ENCODE results near the gene GRPEL1.

GRPEL1 gene

DNA sequence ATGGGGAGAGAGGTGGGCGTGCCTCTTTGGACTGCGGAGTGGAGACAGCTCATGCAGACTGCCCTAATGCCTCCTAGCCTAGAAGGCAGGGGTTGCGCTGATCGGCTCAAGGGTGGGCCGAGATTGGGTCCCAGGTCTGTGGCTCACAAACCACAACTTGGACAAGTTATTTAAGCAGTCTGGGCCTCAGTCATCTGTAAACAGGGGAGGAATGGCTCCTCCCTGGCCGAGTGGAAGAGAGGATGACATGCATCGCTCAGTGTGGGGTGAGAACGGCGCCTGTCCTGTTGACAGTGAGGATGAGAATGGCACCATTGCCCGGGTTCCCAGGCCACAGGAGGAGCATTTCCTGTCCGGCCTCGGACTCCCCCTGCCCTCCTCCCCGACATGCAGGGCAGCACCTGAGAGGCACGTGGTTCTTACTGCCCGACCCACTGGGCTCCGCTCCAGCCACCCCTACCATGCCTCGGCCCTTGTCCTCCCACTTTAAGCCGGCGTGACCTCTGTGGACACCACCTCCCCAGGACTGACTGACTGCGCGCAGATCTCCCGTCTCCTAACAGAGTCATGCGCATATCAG lies 40.3 kb upstream of the GRPEL1 start:
- ATAC-seq: no peak
- TF ChIP-seq, protein P1, sequence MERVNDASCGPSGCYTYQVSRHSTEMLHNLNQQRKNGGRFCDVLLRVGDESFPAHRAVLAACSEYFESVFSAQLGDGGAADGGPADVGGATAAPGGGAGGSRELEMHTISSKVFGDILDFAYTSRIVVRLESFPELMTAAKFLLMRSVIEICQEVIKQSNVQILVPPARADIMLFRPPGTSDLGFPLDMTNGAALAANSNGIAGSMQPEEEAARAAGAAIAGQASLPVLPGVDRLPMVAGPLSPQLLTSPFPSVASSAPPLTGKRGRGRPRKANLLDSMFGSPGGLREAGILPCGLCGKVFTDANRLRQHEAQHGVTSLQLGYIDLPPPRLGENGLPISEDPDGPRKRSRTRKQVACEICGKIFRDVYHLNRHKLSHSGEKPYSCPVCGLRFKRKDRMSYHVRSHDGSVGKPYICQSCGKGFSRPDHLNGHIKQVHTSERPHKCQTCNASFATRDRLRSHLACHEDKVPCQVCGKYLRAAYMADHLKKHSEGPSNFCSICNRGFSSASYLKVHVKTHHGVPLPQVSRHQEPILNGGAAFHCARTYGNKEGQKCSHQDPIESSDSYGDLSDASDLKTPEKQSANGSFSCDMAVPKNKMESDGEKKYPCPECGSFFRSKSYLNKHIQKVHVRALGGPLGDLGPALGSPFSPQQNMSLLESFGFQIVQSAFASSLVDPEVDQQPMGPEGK (CRISPR knock-in tag; IDR thresholded peaks at IDR 0.05; ENCODE audit: borderline replicate concordance): no peak
- TF ChIP-seq RARB (CRISPR knock-in tag; IDR thresholded peaks at IDR 0.05): no peak
- TF ChIP-seq, protein P2, sequence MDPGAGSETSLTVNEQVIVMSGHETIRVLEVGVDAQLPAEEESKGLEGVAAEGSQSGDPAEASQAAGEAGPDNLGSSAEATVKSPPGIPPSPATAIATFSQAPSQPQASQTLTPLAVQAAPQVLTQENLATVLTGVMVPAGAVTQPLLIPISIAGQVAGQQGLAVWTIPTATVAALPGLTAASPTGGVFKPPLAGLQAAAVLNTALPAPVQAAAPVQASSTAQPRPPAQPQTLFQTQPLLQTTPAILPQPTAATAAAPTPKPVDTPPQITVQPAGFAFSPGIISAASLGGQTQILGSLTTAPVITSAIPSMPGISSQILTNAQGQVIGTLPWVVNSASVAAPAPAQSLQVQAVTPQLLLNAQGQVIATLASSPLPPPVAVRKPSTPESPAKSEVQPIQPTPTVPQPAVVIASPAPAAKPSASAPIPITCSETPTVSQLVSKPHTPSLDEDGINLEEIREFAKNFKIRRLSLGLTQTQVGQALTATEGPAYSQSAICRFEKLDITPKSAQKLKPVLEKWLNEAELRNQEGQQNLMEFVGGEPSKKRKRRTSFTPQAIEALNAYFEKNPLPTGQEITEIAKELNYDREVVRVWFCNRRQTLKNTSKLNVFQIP (CRISPR knock-in tag; IDR thresholded peaks at IDR 0.05; ENCODE audit: borderline replicate concordance, low read depth): no peak
- TF ChIP-seq ISL1 (CRISPR knock-in tag; IDR thresholded peaks at IDR 0.05): no peak
- no peak for TF ChIP-seq CSDC2 (CRISPR knock-in tag; IDR thresholded peaks at IDR 0.05)
- TF ChIP-seq CSRNP3 (CRISPR knock-in tag; IDR thresholded peaks at IDR 0.05): no peak
- no peak for TF ChIP-seq ZNF565 (CRISPR knock-in tag; conservative IDR thresholded peaks at IDR 0.05; ENCODE audit: low read depth)
- no peak for TF ChIP-seq OSR1 (CRISPR knock-in tag; IDR thresholded peaks at IDR 0.05)
- no peak for TF ChIP-seq GLIS3 (CRISPR knock-in tag; IDR thresholded peaks at IDR 0.05)
- no peak for TF ChIP-seq SNAI2 (CRISPR knock-in tag; IDR thresholded peaks at IDR 0.05)

- TF ChIP-seq TCF4 (CRISPR knock-in tag; IDR thresholded peaks at IDR 0.05; ENCODE audit: borderline replicate concordance): no peak
- TF ChIP-seq CSRNP3 (CRISPR knock-in tag; IDR thresholded peaks at IDR 0.05): no peak
- TF ChIP-seq, protein P1 (CRISPR knock-in tag; IDR thresholded peaks at IDR 0.05; ENCODE audit: borderline replicate concordance): no peak
- TF ChIP-seq ZC3H10 (CRISPR knock-in tag; IDR thresholded peaks at IDR 0.05): no peak
- no peak for TF ChIP-seq TOX (CRISPR knock-in tag; IDR thresholded peaks at IDR 0.05; ENCODE audit: borderline replicate concordance)
- no peak for TF ChIP-seq SNAI2 (CRISPR knock-in tag; IDR thresholded peaks at IDR 0.05)
- TF ChIP-seq ARNTL (CRISPR knock-in tag; IDR thresholded peaks at IDR 0.05; ENCODE audit: borderline replicate concordance, low read depth): no peak
- no peak for TF ChIP-seq ISL1 (CRISPR knock-in tag; IDR thresholded peaks at IDR 0.05)
- TF ChIP-seq ZNF8 (CRISPR knock-in tag; IDR thresholded peaks at IDR 0.05): no peak
- no peak for TF ChIP-seq ESRRG (CRISPR knock-in tag; IDR thresholded peaks at IDR 0.05)
- no peak for TF ChIP-seq BACH2 (CRISPR knock-in tag; IDR thresholded peaks at IDR 0.05; ENCODE audit: borderline replicate concordance)
- TF ChIP-seq CSDC2 (CRISPR knock-in tag; IDR thresholded peaks at IDR 0.05): no peak
- TF ChIP-seq, protein P2 (CRISPR knock-in tag; IDR thresholded peaks at IDR 0.05; ENCODE audit: borderline replicate concordance, low read depth): no peak
- no peak for ATAC-seq
Observed at GRCh38 chr4:7107166-7107905, 39.5 kb upstream of the GRPEL1 start.

- TF ChIP-seq ESRRG (CRISPR knock-in tag; IDR thresholded peaks at IDR 0.05) (no peak), ISL1 (CRISPR knock-in tag; IDR thresholded peaks at IDR 0.05) (no peak), ZNF565 (CRISPR knock-in tag; conservative IDR thresholded peaks at IDR 0.05; ENCODE audit: low read depth) (no peak), CREB5 (CRISPR knock-in tag; IDR thresholded peaks at IDR 0.05; ENCODE audit: low read depth) (no peak), TCF4 (CRISPR knock-in tag; IDR thresholded peaks at IDR 0.05; ENCODE audit: borderline replicate concordance) (no peak), GLIS3 (CRISPR knock-in tag; IDR thresholded peaks at IDR 0.05) (no peak), SNAI2 (CRISPR knock-in tag; IDR thresholded peaks at IDR 0.05) (no peak), TOX (CRISPR knock-in tag; IDR thresholded peaks at IDR 0.05; ENCODE audit: borderline replicate concordance) (no peak), OSR1 (CRISPR knock-in tag; IDR thresholded peaks at IDR 0.05) (no peak), RARB (CRISPR knock-in tag; IDR thresholded peaks at IDR 0.05) (no peak), BACH2 (CRISPR knock-in tag; IDR thresholded peaks at IDR 0.05; ENCODE audit: borderline replicate concordance) (no peak)
- TF ChIP-seq, protein P2 (CRISPR knock-in tag; IDR thresholded peaks at IDR 0.05; ENCODE audit: borderline replicate concordance, low read depth): no peak
Observed at GRCh38 chr4:7105276-7105675, 37.4 kb upstream of the GRPEL1 start.

More at GRCh38 chr4:7105276-7105675, 37.4 kb upstream of the GRPEL1 start:
- no peak for ATAC-seq

Measured in SK-N-SH treated with all-trans-retinoic acid at 6 μM for 48 hours (cell line).